Left forelimb (tissue), 1 donor: Measurements from ENCODE around the gene ADPRM.
A peak's percentile ranks its signal among the peaks of the same experiment; 100 is the strongest.
"Not testable (repeated sequence)": the region's sequence is repeated elsewhere in the genome, so short reads cannot be mapped to it uniquely, and the experiment has no call there.

Experiments used
- DNase-seq: peaks from one replicate; pipeline ENCODE4 v3.0.0-alpha.2; 2018; ENCODE audit warnings: low spot score

The ADPRM gene, protein sequence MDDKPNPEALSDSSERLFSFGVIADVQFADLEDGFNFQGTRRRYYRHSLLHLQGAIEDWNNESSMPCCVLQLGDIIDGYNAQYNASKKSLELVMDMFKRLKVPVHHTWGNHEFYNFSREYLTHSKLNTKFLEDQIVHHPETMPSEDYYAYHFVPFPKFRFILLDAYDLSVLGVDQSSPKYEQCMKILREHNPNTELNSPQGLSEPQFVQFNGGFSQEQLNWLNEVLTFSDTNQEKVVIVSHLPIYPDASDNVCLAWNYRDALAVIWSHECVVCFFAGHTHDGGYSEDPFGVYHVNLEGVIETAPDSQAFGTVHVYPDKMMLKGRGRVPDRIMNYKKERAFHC

DNA sequence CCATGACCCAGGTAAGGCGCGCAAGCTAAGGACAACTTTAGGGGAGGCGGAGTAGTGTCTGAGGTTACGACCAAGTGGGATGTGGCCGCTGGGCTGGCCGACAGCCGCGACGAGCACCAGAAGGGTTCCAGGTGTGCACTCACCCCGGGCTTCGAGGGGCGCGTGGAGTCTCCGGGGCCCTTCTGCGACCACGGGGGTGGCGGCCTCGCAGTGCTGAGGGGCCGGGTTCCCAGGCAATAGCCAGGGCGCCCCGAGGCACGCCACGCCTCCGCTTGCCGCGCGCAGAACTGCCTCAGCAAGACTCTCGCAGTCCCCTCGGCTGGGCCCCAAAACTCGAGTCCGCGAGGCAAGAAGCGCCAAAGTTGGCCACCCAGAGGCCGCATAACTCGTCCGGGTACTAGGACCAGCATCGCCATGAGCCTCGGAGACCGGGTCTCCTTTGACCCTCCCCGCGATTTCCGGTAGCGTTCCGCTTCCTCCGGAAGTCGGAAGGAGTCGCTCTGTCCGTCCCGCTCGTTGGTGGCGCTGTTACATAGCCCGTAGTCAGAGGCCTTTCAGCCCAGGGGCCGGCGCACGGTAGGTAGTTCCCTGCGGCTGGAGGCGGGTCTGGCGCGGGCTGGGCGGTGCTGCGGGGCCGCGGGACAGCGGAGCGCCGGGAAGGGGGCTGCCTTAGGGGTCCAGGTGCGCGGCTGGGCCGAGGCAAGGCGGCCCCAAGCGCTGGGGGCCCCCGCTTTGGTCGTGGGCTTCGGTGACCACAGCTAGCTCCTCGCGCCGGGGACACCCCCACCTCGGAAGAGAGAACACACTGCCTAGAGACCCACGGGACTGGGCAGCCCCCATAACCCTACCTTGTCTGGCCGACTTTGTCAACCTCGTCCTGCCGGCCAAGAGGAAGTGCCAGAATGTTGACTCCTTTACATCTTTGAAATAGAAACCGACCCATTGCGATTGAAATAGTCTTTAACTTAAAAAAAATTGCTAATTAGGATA, at the start of gene ADPRM, which contains the start of gene SCO1:
TSS of gene ADPRM (plus strand) at position 503 of the 990 bp plus-strand sequence. CDS start 7,333 bp downstream, outside the sequence.
TSS of gene SCO1 (minus strand) at position 442 of the 990 bp plus-strand sequence. CDS start at position 416, 26 bp downstream.
- DNase-seq = peak; percentile 96

DNA sequence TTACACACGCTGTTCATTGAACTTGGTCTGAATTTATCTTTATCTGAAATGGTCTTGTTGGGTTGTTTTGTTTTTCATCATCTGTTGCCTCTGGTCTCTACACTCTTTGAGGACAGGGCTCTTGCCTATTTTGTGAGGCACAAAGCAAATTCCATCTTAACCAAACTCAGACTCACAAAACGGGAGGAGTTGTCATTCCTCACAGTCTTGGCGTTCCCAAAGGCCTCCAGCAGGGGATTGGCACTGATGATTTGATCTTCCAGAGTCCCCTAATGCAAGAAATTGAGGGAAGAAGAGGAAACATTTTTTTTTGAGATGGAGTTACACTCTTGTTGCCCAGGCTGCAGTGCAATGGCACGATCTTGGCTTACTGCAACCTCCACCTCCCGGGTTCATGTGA, 49.0 kb upstream of the ADPRM start:
- DNase-seq = no peak

DNA sequence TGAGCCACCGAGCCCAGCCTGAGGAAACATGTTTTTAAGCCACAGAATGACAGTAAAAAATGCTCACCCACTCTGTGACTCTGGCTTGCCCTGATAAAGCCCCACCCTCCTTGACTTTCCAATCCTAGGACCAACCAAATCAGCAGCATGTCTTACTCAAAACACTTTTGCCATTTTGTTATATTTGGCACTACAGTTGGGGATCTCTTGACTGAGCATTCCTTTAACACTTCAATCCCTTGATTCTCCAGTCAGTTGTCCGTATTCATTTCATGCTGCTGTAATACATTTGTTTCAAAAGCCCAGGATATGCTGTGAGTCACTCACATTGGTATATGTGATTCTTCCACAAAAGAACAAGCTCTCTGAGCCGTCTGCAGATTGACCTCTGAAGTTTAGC, 48.4 kb upstream of the ADPRM start:
- no peak for DNase-seq

DNA sequence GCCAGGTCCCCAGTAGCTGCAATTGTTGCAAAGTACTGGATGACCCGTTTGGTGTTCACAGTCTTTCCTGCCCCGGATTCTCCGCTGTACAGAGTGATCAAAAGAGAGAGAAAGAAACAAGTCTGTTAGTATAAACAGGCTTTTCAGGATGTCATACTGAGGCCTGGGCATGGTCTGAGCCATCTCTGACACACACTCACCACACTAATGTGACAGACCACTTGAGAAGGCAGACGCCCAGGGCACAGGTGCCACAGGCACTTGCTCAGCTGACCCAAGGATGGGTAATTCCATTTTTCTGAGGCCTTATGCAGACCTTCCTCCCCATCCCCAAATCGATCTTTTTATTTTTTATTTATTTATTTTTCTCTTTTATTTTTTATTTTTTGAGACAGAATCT, 47.8 kb upstream of the ADPRM start:
- DNase-seq = no peak

DNA sequence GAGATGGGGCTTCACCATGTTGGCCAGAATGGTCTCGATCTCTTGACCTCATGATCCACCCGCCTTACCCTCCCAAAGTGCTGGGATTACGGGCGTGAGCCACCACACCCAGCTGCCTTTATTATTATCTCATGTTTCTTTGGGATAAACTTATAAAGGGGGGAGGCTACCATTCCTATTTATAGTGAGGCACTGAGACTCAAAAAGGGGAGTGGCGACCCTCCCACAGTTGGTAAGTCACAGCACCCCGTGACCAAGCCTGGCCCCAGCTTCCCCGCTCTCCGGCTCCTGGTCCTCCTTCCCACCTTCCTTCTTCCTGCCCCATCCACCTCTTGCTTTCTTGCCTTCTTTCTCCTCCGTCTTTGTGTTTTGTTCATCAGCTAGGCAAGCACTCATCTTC, 45.5 kb upstream of the ADPRM start:
- no peak for DNase-seq

DNA sequence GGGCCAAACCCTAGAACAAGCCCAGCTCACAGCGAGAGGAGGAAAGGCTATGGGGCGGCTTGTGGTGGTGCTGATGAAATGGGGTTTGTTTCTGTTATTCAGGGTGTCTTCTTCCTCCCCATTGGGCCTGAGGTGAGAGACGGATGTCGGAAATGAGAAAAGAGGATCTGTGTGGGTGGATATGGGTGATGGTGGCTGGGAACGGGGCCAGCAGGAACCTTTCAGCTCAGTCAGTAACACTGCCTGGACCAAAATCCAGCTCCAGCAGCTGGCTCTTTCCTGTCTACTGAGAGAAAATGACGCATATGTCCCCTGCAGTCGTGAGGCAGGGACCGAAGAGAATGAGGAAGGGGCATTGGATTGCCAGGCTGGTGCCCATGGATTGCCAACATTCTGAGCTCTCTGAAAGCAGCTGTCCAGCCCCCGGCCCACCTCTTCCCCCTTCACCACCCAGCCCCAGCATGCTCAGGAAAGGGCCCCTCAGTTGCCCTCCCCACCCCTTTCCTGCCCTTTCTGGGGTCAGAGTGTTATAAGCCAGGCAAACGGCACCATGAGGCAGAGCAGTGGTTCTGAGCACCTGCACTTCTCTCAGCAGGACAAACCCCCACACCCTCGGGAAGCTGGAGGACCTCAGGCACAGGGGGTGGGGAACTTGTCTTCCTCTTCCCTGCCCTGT, 44.3 kb upstream of the ADPRM start:
- no peak for DNase-seq

DNA sequence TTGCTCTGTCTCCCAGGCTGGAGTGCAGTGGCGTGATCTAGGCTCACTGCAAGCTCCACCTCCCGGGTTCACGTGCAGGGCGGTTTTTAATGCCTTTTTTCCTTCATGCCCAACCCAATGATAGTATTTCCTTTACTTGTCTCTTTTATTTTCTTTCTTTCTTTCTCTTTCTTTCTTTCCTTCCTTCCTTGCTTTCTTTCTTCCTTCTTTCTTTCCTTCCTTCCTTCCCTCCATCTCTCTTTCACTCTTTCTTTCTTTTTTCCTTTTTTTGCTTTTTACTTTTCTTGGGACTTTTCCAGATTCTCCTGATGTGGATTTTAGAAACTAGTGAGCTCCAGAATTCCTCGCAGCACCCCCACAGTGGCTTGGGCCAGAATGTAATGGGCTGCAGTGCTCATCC, 43.4 kb upstream of the ADPRM start:
- no peak for DNase-seq

DNA sequence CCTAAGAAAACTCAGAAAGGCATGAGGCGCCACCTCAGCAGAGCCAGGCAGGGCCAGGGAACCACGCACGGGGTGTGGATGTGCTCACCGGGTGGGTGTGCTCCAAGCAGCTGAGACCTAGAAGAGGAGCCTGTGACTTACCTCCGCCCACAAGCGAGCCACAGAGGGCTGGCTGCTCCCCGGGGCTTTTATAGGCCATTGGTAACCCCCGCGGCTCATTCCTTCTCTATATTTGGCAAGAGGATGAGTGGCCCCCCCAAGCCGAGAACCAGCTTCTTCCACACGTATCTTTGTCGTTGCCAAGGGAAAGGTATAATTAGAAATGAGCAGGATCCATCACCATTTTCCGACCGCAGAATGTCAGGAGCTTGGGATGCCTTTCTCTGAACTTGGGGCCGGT, 40.2 kb upstream of the ADPRM start, which contains the start of gene MYH3:
TSS of gene MYH3 (minus strand) at position 162 of the 400 bp plus-strand sequence. CDS start 2,245 bp downstream, outside the sequence.
- no peak for DNase-seq

DNA sequence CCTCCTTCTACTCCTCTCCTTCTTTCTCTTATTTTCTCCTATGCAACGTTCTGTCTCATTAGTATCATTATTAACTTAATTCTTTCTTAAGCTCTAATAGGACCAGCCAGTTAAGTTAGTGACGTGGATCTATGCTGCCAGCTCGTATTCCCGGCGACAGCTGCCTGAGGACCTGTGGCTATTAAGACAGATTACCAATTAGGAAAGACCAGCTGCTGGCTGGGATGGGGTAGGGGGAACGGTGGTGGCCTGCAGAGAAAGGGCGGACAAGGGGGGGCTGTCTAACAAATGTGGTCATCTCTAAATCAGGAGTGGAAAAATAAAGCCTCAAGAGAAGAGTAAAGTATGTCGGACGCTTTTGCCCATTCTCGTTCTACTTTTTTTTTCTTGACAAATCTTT, 39.5 kb upstream of the ADPRM start:
- no peak for DNase-seq

DNA sequence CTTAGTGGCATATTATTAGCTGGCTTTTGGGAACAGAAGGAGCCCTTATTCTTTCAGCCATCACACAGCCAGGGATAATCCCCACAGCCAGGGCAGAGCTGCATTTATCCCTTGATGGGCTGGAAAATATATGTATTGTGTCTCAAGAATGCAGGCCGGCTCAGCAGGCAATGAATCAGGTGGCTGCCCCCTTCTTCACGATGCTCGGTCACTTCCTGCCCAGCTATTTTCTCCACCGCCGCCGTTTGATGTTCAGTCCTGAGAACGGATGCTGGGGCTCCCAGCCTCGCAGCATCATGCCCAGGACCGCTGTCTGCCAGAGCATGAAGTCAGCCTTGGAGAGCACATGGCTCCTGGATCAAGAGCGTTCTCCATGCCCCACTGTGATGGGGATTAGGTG, 36.0 kb upstream of the ADPRM start:
- DNase-seq = no peak

DNA sequence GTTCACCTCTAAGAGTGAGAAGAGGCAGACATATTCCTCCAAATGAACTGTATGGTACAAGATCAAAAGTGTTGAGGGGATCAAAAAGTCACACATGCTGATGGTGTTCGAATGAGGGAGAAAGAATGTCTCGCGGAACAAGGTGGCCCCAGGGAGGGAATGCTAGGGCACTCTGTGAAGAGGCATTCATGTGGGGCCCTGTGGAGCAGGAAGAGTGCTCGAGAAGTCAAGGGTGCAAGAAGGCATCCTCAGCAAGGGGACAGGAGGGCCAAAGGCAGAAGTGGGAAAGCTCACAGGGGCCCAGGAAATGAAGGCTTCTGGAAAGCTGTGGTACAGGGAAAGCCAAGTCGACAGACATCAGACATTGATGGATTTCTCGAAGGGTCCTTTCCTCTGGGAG, 34.2 kb upstream of the ADPRM start:
- no peak for DNase-seq

DNA sequence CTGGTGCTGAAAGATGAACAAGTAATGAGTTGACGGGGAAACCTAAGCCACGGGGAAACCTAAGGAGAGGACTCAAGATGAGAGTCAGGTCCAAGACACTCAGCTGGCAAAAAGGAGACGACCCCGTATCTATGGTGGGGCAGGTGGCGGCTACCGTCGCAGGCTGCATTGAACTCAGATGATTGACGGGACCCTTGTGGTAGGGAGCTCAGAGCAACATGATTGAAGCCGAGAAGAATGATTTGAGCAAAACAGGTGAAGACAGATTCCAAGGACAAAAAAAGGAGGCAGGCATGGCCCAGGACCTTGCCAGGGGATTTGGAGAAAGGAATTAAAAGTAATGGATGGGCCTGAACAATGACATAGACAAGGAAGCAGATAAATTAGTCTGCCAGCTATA, 32.8 kb upstream of the ADPRM start:
- no peak for DNase-seq

DNA sequence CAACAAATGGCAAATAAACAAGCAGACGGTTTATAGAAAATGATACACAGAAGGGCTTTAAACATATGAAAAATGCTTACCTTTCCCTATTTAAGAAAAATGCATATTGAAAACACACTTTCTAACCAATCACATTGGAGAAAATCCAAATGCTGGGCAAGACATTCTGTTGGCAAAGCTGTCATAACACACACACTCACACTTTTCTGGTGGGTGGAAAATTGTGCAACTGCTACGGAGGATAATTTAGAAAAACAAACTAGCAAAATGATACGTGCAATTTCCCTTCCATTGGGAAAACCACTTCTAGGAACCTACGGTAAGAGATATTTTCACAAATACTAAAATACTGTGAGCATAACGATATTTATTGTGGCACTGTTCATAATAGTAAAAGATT, 30.5 kb upstream of the ADPRM start:
- no peak for DNase-seq

DNA sequence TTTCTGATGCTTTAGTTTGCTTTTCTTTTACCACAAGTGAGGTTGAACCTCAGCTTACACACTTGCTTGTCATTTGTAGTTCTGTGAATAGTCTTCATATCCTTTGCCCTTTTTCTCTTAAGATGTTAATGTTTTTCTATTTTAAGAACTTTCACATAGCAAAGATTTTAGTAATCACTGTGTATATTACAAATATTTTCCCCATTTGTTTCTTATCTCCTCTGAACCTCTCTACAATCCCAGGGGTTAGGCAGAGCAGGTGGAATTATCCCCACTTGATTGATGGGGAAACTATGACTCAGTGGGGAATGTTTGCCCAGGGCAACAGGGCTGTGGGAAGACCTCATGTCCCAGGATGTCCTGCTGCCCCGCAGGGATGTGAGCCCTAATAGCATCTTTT, 28.6 kb upstream of the ADPRM start:
- no peak for DNase-seq

DNA sequence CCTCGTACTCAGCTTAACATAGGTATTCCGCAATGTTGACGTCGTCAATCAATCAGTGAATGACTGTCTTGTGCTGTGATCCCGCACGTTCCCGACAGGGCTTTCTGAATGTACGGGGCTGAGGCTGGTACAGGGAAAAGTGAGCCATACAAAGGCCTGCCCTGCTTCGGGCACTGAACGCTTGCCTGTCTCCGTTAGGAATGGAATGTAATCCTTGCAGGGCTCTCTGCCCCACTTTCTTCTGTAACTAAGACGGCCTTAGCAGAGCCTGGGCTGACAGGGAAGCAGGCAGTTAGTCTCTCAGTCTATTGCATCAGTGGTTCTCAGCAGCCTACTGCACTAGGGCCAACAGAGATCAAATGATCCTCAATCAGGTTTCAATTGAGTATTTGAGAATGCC, 24.1 kb upstream of the ADPRM start:
- no peak for DNase-seq

DNA sequence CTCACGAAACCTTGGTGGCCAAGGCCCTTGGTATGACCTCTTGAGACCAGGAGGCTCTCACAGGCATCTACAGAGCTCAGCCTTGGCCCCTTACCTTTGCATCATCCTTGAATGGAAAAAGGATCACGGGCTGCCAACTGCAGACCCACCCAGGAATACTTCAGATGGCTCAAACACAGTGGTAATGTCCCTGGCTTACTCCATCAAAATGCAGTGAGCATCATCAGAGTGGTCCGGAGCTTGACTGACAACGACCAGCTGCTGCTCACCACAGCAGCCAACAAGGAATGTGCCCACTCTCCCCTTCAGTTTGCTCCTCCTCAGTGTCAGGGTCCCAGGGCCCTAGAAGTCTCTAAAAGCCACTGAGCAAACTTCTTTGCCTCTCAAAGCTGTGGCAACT, 22.7 kb upstream of the ADPRM start:
- no peak for DNase-seq

DNA sequence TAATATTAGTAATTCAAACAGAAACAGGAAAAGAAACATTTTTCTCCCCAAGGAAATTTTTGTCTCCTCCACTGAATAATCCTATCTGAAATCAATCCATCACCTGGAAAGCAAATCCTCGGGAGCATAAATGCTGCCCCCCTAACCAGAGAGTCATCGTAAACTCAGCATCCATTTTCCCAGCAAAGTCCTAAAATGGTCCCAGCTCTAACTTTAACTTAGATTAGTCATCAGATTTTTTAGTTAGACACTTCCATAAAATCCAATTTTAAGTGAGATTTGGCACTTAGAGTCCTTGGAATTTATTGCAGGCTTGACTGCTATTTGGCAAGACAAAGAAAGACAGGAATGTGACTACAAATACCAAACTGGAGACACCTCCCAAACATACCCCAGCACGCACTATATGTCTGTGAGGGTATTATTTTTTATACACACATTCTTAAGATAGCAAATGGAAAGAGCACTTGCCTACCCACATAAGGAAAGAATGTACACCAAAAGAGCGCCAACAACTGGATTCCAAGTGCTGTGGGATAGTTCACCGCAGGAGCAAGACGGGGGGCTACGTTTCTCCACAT, 15.4 kb upstream of the ADPRM start:
- no peak for DNase-seq

DNA sequence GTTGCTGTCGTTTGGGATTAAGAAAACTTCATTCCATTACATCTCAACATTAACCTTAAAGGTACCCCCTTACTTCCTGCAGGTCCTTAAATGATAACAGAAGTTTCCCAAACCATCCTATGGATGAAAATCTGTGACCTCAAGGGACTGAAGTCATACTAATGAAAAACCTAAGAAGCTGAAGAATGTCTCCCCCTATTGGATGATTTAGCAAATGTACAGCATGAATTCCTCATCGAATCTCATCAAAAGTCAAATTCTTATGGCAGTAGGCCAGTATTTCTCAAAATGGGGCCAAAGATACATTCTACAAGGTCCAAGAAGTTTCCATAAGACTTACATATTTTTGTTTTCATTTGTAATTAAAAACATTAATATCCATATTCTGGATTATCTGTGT, 13.5 kb upstream of the ADPRM start:
- no peak for DNase-seq

DNA sequence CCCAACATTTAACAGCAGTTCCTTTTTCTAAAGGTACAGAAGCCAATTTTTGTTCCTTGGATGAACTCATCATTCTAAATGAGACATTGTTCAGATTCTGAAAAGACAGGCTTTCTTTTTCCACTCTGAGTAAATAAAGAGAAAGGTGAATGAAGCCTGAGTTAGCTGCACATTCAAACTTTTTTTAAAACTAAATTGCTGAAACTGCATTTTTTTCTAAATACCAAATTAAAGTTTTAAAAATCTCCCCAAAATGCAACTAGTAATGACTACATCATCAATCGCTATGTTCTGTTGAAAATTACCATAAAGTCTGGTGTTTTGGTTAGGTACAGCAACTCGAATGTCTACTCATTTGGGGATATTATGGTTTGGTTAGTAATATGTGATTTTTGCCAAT, 9.9 kb upstream of the ADPRM start:
- DNase-seq = no peak

DNA sequence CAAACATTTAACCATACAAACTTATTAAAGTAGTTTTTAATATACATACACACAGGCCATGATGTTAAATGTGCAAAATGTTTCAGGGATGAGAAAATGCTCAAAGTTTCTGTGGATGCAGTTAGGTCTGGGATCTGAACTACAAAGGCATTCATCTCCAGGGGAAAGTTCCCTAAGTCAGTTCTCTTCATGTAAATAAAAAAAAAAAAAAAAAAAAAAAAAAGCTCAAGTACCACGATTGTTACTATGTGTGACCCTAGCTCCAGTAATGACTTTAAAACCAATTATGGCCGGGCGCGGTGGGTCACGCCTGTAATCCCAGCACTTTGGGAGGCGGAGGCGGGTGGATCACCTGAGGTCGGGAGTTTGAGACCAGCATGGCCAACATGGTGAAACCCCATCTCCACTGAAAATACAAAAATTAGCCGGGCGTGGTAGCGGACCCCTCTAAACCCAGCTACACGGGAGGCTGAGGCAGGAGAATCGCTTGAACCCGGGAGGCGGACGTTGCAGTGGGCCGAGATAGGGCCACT, 1.5 kb upstream of the ADPRM start:
- not testable (repeated sequence) for DNase-seq

DNA sequence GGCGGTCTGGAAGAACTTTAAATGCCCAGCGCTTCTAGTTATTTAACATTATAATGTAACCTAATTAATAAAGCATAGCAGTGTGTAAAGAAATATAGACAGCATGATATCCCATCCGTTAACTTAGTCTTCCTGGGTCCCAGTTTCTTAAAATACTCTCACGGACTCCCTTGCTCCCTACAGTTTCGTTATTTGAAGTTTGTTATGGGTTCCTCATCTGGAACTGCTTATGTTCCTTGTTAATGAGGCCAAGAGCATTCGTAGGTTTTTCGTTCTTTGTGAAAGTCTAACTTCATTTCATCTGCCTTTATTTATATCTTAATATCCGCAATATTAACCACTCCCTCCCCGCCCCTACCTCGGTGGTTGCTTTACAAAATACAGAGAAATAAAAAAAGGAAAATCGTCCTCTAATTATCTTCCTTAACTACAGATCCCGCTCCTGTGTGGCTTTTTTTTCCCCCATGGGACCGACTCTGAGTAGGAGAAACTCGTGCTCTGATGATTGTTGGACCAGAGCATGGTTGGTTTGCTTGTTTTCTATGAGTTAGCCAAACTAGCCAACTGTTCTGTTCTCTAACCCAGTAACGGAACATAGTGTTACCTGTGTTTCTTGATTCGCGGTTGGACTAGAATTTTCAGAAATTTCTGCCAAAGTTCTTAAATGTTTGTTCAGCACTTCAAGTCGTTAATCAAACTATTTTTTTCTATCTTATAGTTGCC, 863 bp downstream of the ADPRM start:
- no peak for DNase-seq
